ENCODE results near the gene HNRNPR. TPM values are rescaled to one million over a fixed set of nuclear protein-coding genes. Genes with fewer than 3 reads are reported as not detected.

Gene HNRNPR
- total and polyA plus RNA-seq, 7 donors = 59.3 to 89.2 (median 65.7) TPM

GRCh38 chr1:23368562-23369334 is 24.7 kb upstream of the HNRNPR start:
- intact Hi-C loops (cut with DNase I) = loop anchor here (1.0 to 2.0 kb wide), 3 partner anchors 24 to 194 kb away; partner anchors contain the start of gene HNRNPR
- Histone ChIP-seq H3K27ac (peak overlapping the region; percentile 97 to 99 (median 98)), H3K27me3 (no peaks in the 10 kb centered on the region), H3K36me3 (peaks cover 0 to 31% (median 8%) of the 10 kb centered on the region in 4 donors), H3K4me1 (peaks cover 0 to 53% (median 43%) of the 10 kb centered on the region in 4 donors), H3K4me3 (peak overlapping the region; percentile 72 to 91 (median 82)), H3K9me3 (peaks cover 0 to 3% (median under 1%) of the 10 kb centered on the region in 4 donors)
- WGBS, 2 donors = 0% methylated on average over 61 of the region's 61 CpGs
- DNase-seq = peak; percentile 96
- TF ChIP-seq POLR2AphosphoS5 (IDR thresholded peaks at IDR 0.05) (peak; percentile 94 to 98 (median 96)), POLR2A (IDR thresholded peaks at IDR 0.05) (peak; percentile 94 to 95), CTCF (IDR thresholded peaks at IDR 0.05) (peak in 1 of 4 experiments; percentile 11), EP300 (IDR thresholded peaks at IDR 0.05) (peak in 1 of 4 donors; percentile 32)

- H3K36me3 ChIP-seq = peaks cover 6 to 38% (median 15%) of the 10 kb centered on the region in 4 donors
- TF ChIP-seq POLR2A (IDR thresholded peaks at IDR 0.05) = peak; percentile 44 to 68
- no peak for TF ChIP-seq CTCF (IDR thresholded peaks at IDR 0.05)
- no peak for TF ChIP-seq EP300 (IDR thresholded peaks at IDR 0.05)
- peak; percentile 79 to 92 (median 90) for TF ChIP-seq POLR2AphosphoS5 (IDR thresholded peaks at IDR 0.05)
- H3K4me3 ChIP-seq = peak overlapping the region; percentile 72 to 91 (median 82)
- DNase-seq = peak; percentile 99
- intact Hi-C loops (cut with DNase I) = loop anchor here (1.0 to 2.0 kb wide), 3 partner anchors 24 to 195 kb away; partner anchors contain the start of gene HNRNPR
- H3K4me1 ChIP-seq = peaks cover 0 to 53% (median 43%) of the 10 kb centered on the region in 4 donors
- peak overlapping the region; percentile 97 to 99 (median 98) for H3K27ac ChIP-seq
- 1 to 3% methylated on average over 41 of the region's 41 CpGs for WGBS, 2 donors
- H3K27me3 ChIP-seq = no peaks in the 10 kb centered on the region
- H3K9me3 ChIP-seq = peaks cover 3 to 10% (median 6%) of the 10 kb centered on the region in 4 donors
Observed at GRCh38 chr1:23367791-23368561, 23.9 kb upstream of the HNRNPR start.

DNA sequence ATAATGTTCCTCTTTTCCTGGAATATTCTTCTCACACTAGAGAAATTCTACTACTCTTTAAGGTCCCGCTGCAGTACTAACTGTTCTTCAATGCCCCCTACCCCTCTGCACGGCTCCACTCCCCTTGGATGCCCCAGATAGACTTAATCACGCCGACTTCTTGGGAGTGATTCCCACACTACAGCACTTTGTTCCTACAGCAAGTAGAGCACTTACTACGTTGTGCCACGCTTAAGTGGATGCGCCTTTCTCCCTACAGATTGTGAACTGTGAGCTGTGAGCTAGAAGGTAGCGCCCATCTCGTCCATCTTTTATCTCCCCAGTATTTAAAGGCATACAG is 23.3 kb upstream of the HNRNPR start:
- no peak for TF ChIP-seq POLR2A (IDR thresholded peaks at IDR 0.05)
- no peak for TF ChIP-seq POLR2AphosphoS5 (IDR thresholded peaks at IDR 0.05)
- no peak for TF ChIP-seq EP300 (IDR thresholded peaks at IDR 0.05)
- TF ChIP-seq CTCF (IDR thresholded peaks at IDR 0.05) = no peak
- peaks cover 0 to 49% (median 42%) of the 10 kb centered on the region in 4 donors for H3K4me1 ChIP-seq
- H3K9me3 ChIP-seq = peaks cover 9 to 15% (median 11%) of the 10 kb centered on the region in 4 donors
- no peak for DNase-seq
- peak overlapping the region; percentile 72 to 91 (median 82) for H3K4me3 ChIP-seq
- no peaks in the 10 kb centered on the region for H3K27me3 ChIP-seq
- H3K36me3 ChIP-seq = peaks cover 12 to 44% (median 21%) of the 10 kb centered on the region in 4 donors
- intact Hi-C loops (cut with DNase I) = no loop called here
- peak overlapping the region; percentile 97 to 99 (median 98) for H3K27ac ChIP-seq
- WGBS, 2 donors = 25 to 60% methylated on average over 9 of the region's 9 CpGs

- 74 to 88% methylated on average over 5 of the region's 5 CpGs for WGBS, 2 donors
- TF ChIP-seq POLR2AphosphoS5 (IDR thresholded peaks at IDR 0.05) = no peak
- no peak for TF ChIP-seq POLR2A (IDR thresholded peaks at IDR 0.05)
- TF ChIP-seq EP300 (IDR thresholded peaks at IDR 0.05) = no peak
- H3K4me1 ChIP-seq = peaks cover 0 to 41% (median 34%) of the 10 kb centered on the region in 4 donors
- intact Hi-C loops (cut with DNase I) = no loop called here
- H3K4me3 ChIP-seq = peak overlapping the region in 1 of 4 donors; percentile 83
- H3K9me3 ChIP-seq = peaks cover 17 to 23% (median 20%) of the 10 kb centered on the region in 4 donors
- DNase-seq = no peak
- H3K27me3 ChIP-seq = no peaks in the 10 kb centered on the region
- H3K27ac ChIP-seq = peak overlapping the region in 1 of 4 donors; percentile 5
- peaks cover 20 to 52% (median 29%) of the 10 kb centered on the region in 4 donors for H3K36me3 ChIP-seq
Observed at GRCh38 chr1:23366598-23366997, 22.5 kb upstream of the HNRNPR start.

All from sigmoid colon (tissue), 7 donors.